ENCODE results near the gene B3GALNT2. TPM values are rescaled to one million over a fixed set of nuclear protein-coding genes. Genes with fewer than 3 reads are reported as not detected.

Gene B3GALNT2
- total RNA-seq, result 34.7 and 44.7 TPM in 2 replicates

DNA sequence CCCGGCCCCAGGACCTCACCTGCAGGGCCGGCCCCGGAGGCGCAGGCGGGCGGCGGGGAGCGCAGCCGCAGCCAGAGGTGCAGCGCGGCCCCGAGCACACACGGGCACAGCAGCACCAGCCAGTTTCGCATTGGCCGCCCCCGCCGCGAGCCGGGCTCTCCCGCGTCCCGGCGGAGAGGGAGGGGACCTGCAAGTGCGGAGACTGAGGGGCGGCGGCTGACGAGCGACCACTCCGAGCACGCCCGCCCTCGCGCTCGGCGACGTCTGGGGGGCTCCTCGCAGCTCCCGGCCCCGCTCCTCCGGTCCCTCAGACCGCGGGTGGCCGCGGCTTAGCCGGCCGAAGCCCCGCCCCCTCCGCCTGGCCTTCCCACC is at the start of gene B3GALNT2:
Gene B3GALNT2, minus strand, starts transcription at position 331 of the 372 bp plus-strand sequence. Its CDS starts 200 bp downstream, at position 131.

Other genes starting within 250 kb of the B3GALNT2 start
- 29.6 and 33.5 TPM in 2 replicates for gene ARID4B, start 176.3 kb downstream of the B3GALNT2 start, total RNA-seq
- 28.5 and 31.1 TPM in 2 replicates for gene GGPS1, start 175.9 kb downstream of the B3GALNT2 start, total RNA-seq
- gene TBCE, start 137.0 kb downstream of the B3GALNT2 start, total RNA-seq, result 19.9 and 22.2 TPM in 2 replicates
- gene GNG4, start 145.3 kb upstream of the B3GALNT2 start, total RNA-seq, result under 0.01 TPM in 1 of 2 replicates, not detected in the other